H1 (cell line): ENCODE measurements around the gene STKLD1. TPM values are rescaled to one million over a fixed set of nuclear protein-coding genes. Genes with fewer than 3 reads are reported as not detected.

ENCODE experiments used
- RXRA ChIP-seq: IDR thresholded peaks from 2 replicates; pipeline ENCODE4 v1.6.1; 2011; ENCODE audit warnings: low read depth, mild to moderate bottlenecking, low read length, moderate library complexity; ENCODE audit not compliant: insufficient read depth
- polyA plus RNA-seq, 7 experiments: library from polyadenylated mRNA; depleted of rRNA in 3 of 7; stranded (reverse) in 5 of 7; unstranded in 2 of 7; fragments of >200 nt in 5 of 7; fragments of 200-250 nt in 2 of 7; gene quantifications; 1 replicate in 5 of 7; 2 replicates in 1 of 7; 4 replicates in 1 of 7; pipeline versions ENCODE4 v1.2.1 to v1.2.3, GENCODE V29; 2011 to 2013; ENCODE audit warnings: missing spikeins in 2 of 7, mixed read lengths in 2 of 7
- total RNA-seq: library from RNA; stranded (reverse); fragmentation: NEBNext Ultra II Directional; extraction: Animal tissue kit (Norgen Biotek cat#: 25700); gene quantifications from 2 replicates; pipeline ENCODE4 v1.2.1, GENCODE V29; 2021

The STKLD1 gene
- total and polyA plus RNA-seq, 2 of the 8 experiments (the other 6 are each of a cell fraction or from before 2014, with no cell fraction given) = 0.26 TPM; not detected in 1

DNA sequence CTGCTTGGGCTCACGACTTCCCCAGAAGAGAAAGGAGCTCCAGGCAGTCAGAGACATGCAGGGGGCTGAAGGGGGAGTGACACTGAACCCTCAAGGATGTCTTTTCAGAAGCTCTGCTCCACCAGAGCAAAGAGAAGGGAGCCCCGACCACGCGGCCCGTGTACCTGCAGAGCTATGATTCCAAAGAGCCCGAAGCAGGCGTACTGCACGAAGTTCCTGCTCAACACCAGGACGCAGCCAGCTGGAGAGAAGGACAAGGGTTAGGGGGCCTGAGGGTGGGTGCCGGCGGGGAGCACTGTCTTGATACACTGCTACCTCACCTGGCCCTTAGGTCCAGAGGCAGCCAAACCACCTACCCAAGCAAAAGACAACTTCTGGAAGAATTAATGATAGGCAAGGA lies 9.7 kb upstream of the STKLD1 start (continued):
- no peak for TF ChIP-seq RXRA
